ENCODE data around the gene DNM3.
"Not testable (repeated sequence)": the region's sequence is repeated elsewhere in the genome, so short reads cannot be mapped to it uniquely, and the experiment has no call there.

GRCh38 chr1:172437183-172437582 lies 595.9 kb downstream of the DNM3 start:
- TF ChIP-seq TARDBP (IDR thresholded peaks at IDR 0.05; ENCODE audit: borderline replicate concordance); SMC3 (IDR thresholded peaks at IDR 0.05; ENCODE audit: borderline replicate concordance, low read length); E2F8 (IDR thresholded peaks at IDR 0.05; ENCODE audit: low read depth, partially characterized antibody): not testable (repeated sequence)

All from GM12878 (cell line).